ENCODE data around the gene PRKCZ.

GRCh38 chr1:2194898-2195673 lies 144.9 kb downstream of the PRKCZ start:
- TF ChIP-seq CTCF (IDR thresholded peaks at IDR 0.05; ENCODE audit: insufficient read depth, low read depth, low read length) (peak; percentile 78), EZH2 (IDR thresholded peaks at IDR 0.05; ENCODE audit: insufficient read depth, low read length) (no peak)

All from astrocyte (in vitro differentiated cells and primary cell).